Left lobe of liver (tissue), 2 donors: ENCODE measurements around the gene TNFAIP2. TPM values are rescaled to one million over a fixed set of nuclear protein-coding genes. Genes with fewer than 3 reads are reported as not detected.

ENCODE experiments used
- ATAC-seq: fragments of 200-7000 bp; cut with Tn5 transposase; one replicate; pipeline ENCODE4 v1.9.1; 2020; ENCODE audit warnings: mild to moderate bottlenecking, moderate library complexity
- DNase-seq: peaks from one replicate; pipeline ENCODE4 v3.0.0-alpha.2; 2020; ENCODE audit warnings: low spot score
- total RNA-seq: library from RNA; stranded (reverse); gene quantifications from one replicate; pipeline ENCODE4 v1.2.1, GENCODE V29; 2021
- donor health status: DM: no; HTN: no; CAD: no; lungs with moderate emphysema.
- donor health status: DM: no; HTN: yes; CAD: no.

Gene TNFAIP2
- total RNA-seq, 1 donor from 2014 or later, result 27.9 TPM

GRCh38 chr14:103121121-103121845, 2.0 kb upstream of the TNFAIP2 start:
- ATAC-seq, result peak; percentile 47
- peak; percentile 78 for DNase-seq

GRCh38 chr14:103121846-103122584, 1.2 kb upstream of the TNFAIP2 start:
- DNase-seq (peak; percentile 79), ATAC-seq (peak; percentile 22)

GRCh38 chr14:103122585-103122946, 695 bp upstream of the TNFAIP2 start:
- ATAC-seq (no peak), DNase-seq (no peak)

- peak; percentile 34 for ATAC-seq
- DNase-seq, result no peak
These were observed 606 bp downstream of the TNFAIP2 start for GRCh38 chr14:103123634-103124500.

- no peak for DNase-seq
- no peak for ATAC-seq
These were observed 1.3 kb downstream of the TNFAIP2 start for GRCh38 chr14:103124501-103125001.

GRCh38 chr14:103125098-103126070, 2.1 kb downstream of the TNFAIP2 start:
- no peak for ATAC-seq
- peak; percentile 44 for DNase-seq

- ATAC-seq (no peak), DNase-seq (peak; percentile 43)
These were observed 3.0 kb downstream of the TNFAIP2 start for GRCh38 chr14:103126088-103126872.

- DNase-seq, result peak; percentile 83
- peak; percentile 75 for ATAC-seq
These were observed 3.6 kb downstream of the TNFAIP2 start for GRCh38 chr14:103126873-103127304.

GRCh38 chr14:103127356-103127755, 4.1 kb downstream of the TNFAIP2 start:
- no peak for ATAC-seq
- no peak for DNase-seq

GRCh38 chr14:103127861-103128598, 4.8 kb downstream of the TNFAIP2 start:
- ATAC-seq (no peak), DNase-seq (peak; percentile 44)

- peak; percentile 49 for DNase-seq
- peak; percentile 1 for ATAC-seq
These were observed 5.5 kb downstream of the TNFAIP2 start for GRCh38 chr14:103128631-103129300.

GRCh38 chr14:103129301-103130016, 6.2 kb downstream of the TNFAIP2 start:
- DNase-seq, result no peak
- ATAC-seq, result no peak

- no peak for ATAC-seq
- no peak for DNase-seq
These were observed 6.9 kb downstream of the TNFAIP2 start for GRCh38 chr14:103130017-103130764.

- ATAC-seq (no peak), DNase-seq (no peak)
These were observed 7.7 kb downstream of the TNFAIP2 start for GRCh38 chr14:103130965-103131364.

- ATAC-seq (no peak), DNase-seq (no peak)
These were observed 8.3 kb downstream of the TNFAIP2 start for GRCh38 chr14:103131580-103131979.

- peak; percentile 56 for ATAC-seq
- no peak for DNase-seq
These were observed 9.3 kb downstream of the TNFAIP2 start for GRCh38 chr14:103132381-103133209.
